Measurements from ENCODE around the gene TVP23A.

The TVP23A gene

DNA sequence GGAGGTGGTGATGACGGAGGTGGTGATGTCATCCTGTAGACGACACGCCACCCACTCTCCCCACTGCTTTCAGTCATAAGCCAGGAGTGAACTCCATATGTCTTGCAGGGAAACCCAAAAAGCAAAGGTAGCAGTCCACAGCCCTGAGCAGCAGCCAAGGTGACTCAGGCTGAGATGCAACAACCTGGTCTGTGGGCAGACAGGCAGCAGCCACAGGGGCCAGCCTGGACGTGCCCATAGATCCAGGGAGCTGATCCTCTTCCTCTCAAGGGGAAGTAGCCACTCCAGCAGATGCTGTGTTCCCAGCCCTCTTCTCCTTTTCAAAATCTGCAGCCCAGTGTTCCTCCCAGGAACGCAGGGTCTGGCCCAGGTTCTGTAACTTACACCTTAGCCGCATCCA, 41.1 kb upstream of the TVP23A start:
- ChIA-PET POLR2A (no interaction called here), CTCF (no interaction called here)
- H3K4me3 ChIP-seq (ENCODE audit: low read depth, low read length) = no peak overlapping the region
- DNase-seq (ENCODE audit: low read depth, low spot score) = no peak
- TF ChIP-seq, protein P1, sequence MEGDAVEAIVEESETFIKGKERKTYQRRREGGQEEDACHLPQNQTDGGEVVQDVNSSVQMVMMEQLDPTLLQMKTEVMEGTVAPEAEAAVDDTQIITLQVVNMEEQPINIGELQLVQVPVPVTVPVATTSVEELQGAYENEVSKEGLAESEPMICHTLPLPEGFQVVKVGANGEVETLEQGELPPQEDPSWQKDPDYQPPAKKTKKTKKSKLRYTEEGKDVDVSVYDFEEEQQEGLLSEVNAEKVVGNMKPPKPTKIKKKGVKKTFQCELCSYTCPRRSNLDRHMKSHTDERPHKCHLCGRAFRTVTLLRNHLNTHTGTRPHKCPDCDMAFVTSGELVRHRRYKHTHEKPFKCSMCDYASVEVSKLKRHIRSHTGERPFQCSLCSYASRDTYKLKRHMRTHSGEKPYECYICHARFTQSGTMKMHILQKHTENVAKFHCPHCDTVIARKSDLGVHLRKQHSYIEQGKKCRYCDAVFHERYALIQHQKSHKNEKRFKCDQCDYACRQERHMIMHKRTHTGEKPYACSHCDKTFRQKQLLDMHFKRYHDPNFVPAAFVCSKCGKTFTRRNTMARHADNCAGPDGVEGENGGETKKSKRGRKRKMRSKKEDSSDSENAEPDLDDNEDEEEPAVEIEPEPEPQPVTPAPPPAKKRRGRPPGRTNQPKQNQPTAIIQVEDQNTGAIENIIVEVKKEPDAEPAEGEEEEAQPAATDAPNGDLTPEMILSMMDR (IDR thresholded peaks at IDR 0.05; ENCODE audit: insufficient read depth, low read length, missing control alignments) = no peak

DNA sequence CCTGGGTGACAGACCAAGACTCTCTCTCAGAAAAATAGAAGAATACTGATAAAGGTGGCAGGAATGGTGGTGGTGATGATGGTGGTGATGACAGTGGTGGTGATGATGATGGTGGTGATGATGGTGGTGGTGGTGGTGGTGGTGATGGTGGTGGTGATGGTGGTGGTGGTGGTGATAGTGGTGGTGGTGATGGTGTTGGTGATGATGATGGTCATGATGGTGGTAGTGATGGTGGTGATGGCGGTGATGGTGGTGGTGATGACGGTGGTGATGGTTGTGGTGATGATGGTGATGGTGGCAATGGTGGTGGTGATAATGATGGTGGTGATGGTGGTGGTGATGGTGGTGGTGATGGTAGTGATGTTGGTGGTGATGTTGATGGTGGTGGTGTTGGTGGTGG, 40.4 kb upstream of the TVP23A start:
- POLR2A ChIA-PET = no interaction called here
- CTCF ChIA-PET = no interaction called here
- no peak overlapping the region for H3K4me3 ChIP-seq (ENCODE audit: low read depth, low read length)
- TF ChIP-seq, protein P1 (IDR thresholded peaks at IDR 0.05; ENCODE audit: insufficient read depth, low read length, missing control alignments) = no peak
- DNase-seq (ENCODE audit: low read depth, low spot score) = no peak

DNA sequence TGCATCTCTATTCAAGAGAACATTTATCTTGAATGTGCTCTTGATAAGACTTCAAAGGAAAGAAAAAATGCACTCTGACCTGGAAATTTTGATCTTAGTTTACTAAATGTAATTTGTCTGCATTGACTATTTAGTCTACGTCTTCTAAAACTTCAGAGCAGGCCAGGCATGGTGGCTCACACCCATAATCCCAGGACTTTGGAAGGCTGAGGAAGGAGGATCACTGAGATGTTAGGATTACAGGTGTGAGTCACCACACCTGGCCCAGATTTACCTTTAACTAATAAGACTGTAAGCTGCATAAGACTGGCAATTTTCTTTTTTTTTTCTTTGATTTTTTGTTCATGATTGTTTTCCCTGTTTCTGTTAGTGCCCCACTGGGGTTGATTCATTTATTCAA, 39.6 kb upstream of the TVP23A start:
- no peak for DNase-seq (ENCODE audit: low read depth, low spot score)
- TF ChIP-seq, protein P1 (IDR thresholded peaks at IDR 0.05; ENCODE audit: insufficient read depth, low read length, missing control alignments) = no peak
- CTCF ChIA-PET = no interaction called here
- no peak overlapping the region for H3K4me3 ChIP-seq (ENCODE audit: low read depth, low read length)
- POLR2A ChIA-PET = no interaction called here

DNA sequence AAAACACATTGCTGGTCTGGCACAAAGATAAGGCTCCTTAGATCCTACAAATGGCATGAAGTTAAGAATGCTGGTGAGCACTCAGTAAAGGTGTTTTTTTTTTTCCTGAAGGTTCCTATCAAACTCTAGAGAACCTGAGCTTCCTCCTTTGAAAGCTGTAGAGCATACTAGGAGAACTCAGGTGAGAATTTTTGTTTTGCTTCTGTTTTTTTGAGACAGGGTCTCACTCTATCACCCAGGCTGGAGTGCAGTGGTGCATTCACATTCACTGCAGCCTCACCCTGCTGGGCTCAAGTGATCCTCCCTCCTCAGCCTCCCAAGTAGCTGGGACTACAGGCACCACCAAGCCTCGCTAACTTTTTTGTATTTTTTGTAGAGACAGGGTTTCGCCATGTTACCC, 37.4 kb upstream of the TVP23A start:
- ChIA-PET POLR2A (no interaction called here), CTCF (no interaction called here)

DNA sequence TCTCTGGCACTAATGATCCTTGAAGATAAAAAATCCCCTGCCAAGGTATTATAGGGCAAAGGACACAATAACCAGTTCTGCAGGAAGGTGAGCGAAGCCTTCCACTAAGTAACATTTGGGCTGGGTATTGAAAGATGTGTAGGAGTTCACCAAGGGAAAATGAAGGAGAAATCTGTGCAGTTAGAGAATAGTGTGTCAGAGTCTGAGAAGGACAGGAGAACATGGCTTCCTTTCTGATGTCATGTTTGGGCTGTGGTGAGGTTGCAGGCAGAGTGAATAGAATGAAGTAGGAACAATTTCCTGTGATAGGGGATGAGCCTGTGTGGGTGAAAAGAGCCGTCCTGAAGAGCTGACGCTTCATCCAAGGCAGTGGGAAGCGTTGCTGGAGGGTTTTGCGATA, 34.4 kb upstream of the TVP23A start:
- H3K4me3 ChIP-seq (ENCODE audit: low read depth, low read length) = no peak overlapping the region
- POLR2A ChIA-PET = interaction anchor here (0.6 kb wide), 1 partner anchor 105 kb away, joined by 7 read pairs; no protein-coding TSS in a partner anchor
- DNase-seq (ENCODE audit: low read depth, low spot score) = no peak
- TF ChIP-seq, protein P1 (IDR thresholded peaks at IDR 0.05; ENCODE audit: insufficient read depth, low read length, missing control alignments) = no peak
- CTCF ChIA-PET = no interaction called here

More for the DNA sequence above, 37.4 kb upstream of the TVP23A start:
- H3K4me3 ChIP-seq (ENCODE audit: low read depth, low read length) = no peak overlapping the region
- no peak for DNase-seq (ENCODE audit: low read depth, low spot score)
- TF ChIP-seq, protein P1 (IDR thresholded peaks at IDR 0.05; ENCODE audit: insufficient read depth, low read length, missing control alignments) = no peak

DNA sequence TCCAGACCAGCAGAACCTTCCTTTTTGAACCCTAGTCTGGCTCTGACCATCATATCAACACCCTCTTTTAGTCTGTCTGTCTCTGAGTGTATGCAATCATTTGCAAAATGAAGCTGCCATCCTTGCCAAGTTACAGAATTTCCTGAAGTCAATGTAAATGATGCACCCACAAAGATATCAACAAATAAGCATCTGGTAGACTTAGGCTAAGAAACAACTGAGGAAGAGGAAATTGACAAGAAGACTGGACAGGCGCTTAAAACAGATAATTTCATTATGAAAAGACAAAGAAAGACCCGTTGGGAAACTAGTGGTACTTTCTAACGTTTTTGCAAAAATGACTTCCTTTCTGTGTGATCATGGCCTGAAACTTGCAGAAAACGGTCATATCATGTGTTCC, 33.7 kb upstream of the TVP23A start:
- TF ChIP-seq, protein P1 (IDR thresholded peaks at IDR 0.05; ENCODE audit: insufficient read depth, low read length, missing control alignments) = no peak
- POLR2A ChIA-PET = no interaction called here
- CTCF ChIA-PET = no interaction called here
- H3K4me3 ChIP-seq (ENCODE audit: low read depth, low read length) = no peak overlapping the region
- no peak for DNase-seq (ENCODE audit: low read depth, low spot score)

Measured in AG04449 (cell line).